ENCODE measurements around the gene UBA52. TPM values are rescaled to one million over a fixed set of nuclear protein-coding genes. Genes with fewer than 3 reads are reported as not detected.

The UBA52 gene
- polyA plus RNA-seq, 1 donor, result 1,296 TPM

- no peak for DNase-seq
These were observed 37.4 kb downstream of the UBA52 start for GRCh38 chr19:18608805-18609716.

DNA sequence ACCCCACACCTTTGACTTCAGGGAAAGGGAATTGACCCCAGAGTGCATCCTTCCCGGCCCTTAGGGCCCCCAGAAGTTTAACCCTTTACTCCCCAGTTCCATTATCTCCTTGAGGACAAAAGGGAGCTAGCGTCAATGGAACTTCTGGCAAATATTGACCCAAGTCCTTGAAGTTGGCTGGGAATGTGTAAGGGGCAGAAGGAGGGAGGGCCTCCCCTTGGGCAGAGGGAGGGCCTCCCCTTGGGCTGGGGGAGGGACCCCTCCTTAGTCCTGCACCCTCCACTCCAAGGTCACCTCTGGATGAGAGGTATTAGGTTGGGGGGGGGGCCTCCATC is 38.0 kb downstream of the UBA52 start:
- DNase-seq, result no peak

- no peak for DNase-seq
These were observed 38.5 kb downstream of the UBA52 start for GRCh38 chr19:18610245-18610555.

DNA sequence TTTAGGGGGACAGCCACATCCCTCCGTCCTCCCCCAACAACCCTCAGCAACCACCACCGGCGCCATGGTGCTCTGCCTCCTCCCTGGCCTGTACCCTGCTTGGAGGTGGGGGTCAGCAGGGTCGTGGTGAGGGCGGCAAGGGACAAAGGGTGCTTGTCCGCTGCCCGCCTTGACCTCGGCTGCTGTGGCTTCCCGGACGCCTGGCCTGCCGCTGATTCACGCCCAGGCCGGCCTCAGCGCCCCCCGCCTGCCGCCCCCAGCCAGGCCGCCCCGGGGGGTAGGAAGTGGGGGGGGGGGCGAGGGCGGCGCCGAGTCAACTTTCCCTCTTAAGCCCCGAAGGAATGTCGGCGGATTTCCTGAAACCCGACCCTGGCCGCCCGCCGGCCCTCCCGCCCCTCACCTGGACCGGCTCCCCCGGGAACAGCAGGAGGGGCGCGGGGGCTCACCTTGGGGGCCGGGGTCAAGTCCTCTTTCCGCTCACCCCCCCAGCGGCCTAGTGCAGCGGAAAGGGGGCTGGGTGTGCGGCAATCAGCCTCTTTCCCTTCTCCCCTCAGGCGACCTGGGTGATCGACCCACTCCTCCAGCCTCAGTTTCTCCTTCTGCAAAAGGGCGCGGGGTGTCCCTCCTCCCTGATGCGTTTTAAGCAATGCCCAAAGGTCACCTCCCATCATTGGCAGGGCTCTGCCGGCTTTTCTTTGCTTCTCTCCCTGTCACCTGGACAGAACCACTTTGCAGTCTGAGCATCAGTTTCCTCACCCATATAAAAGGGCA is 39.1 kb downstream of the UBA52 start:
- DNase-seq, result no peak

- DNase-seq, result no peak
These were observed 39.8 kb downstream of the UBA52 start for GRCh38 chr19:18611327-18612050.

GRCh38 chr19:18612051-18612771 is 40.6 kb downstream of the UBA52 start:
- DNase-seq, result no peak

GRCh38 chr19:18612772-18613588 is 41.3 kb downstream of the UBA52 start, which contains the start of gene TMEM59L:
TSS of gene TMEM59L (plus strand) at chr19:18612870. CDS start at chr19:18612959, 89 bp downstream.
- no peak for DNase-seq

DNA sequence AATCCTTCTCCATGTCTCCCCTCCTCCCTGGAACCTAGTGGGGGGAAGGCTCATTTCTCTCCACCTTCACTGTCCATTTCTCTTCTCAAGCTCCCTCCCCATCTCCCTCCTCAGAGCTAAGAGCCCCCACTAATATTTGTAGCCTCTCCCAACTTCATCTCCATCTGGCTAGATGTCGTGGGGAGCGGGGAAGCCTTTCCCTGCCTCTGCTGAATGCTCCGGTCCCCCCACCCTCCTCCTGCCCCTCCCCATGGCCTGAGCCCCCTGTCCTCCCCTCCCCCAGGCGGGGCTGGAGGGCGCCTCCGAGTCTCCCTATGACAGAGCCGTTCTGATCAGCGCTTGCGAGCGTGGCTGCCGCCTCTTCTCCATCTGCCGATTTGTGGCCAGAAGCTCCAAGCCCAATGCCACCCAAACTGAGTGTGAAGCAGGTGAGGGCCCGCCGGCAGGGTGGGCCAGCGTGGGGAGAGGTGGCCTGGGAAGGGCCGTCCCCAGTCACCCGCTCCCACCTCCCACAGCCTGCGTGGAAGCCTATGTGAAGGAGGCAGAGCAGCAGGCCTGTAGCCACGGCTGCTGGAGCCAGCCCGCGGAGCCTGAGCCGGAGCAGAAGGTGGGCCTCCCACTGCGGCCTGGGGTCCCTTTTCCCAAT is 42.1 kb downstream of the UBA52 start:
- DNase-seq, result no peak

DNA sequence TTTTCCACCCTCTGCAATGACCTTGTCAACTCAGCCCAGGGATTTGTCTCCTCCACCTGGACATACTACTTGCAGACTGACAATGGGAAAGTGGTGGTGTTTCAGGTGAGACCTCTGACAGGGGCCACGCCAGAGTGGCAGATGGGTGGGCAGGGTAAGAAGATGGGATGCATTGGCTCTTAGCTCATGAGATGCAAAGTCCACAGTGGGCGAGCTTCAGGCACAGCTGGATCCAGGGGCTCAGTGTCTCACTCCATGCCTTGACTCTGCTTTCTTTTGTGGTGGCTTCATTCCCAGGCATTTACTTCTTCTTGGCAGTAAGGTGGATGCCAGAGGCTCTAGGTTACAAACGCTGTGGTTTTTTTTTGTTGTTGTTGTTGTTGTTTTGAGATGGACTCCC is 44.4 kb downstream of the UBA52 start:
- DNase-seq, result no peak

DNA sequence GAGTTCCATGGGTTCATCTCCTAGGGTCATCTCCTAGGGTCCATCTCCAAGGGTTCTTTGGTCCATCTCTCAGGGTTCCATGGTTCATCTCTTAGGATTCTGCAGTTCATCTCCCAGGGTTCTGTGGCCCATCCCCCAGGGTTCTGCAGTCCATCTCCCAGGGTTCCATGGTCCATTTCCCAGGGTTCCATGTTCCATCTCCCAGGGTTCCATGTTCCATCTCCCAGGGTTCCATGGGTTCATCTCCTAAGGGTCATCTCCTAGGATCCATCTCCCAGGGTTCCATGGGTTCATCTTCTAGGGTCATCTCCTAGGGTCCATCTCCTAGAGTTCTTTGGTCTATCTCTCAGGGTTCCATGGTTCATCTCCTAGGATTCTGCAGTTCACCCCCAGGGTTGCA is 45.9 kb downstream of the UBA52 start:
- DNase-seq, result no peak

GRCh38 chr19:18618236-18618635 is 46.6 kb downstream of the UBA52 start:
- no peak for DNase-seq

- no peak for DNase-seq
These were observed 48.7 kb downstream of the UBA52 start for GRCh38 chr19:18620311-18620710.

DNA sequence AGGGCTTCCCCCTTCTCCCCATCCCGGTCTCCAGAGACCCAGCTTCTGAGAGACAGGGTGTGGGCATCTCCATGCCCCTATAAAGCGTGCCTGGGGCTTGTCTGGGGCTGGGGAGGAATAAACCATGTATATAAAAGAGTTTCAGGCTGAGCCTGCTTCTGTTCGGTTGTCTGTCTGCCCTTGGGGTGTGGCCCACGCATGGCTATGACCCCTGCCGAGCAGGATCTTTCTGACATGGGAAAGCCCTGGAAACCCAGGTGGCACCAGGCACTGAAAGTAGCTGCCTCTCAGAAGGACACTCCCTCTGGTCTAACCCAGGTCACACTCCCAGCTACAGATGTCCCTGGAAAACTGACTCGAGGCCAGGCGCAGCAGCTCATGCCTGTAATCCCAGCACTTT is 49.2 kb downstream of the UBA52 start:
- DNase-seq, result no peak

DNA sequence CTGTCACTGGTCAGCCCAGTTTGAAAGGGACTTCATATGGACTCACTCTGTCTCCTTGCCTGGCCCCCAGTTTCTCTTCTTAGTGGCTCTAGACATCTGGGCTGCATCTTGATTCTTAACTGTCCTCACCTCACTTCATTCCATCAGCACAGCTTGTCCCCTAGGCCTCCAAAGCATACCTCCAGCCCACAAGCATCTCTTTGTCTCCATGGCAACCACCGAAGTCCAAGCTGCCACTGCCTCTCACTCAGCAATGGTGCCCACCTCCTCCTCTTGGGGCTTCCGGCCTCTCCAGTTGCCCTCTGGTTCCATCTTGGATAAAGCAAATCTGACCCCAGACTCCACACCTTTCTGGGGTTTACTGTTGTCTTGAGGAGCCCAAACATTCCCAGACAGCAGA is 55.2 kb downstream of the UBA52 start:
- no peak for DNase-seq

Other genes with a start within 250 kb of the UBA52 start
- gene LSM4, start 248.8 kb upstream of the UBA52 start, polyA plus RNA-seq (ENCODE audit: insufficient read length), result 93.0 TPM
- 14.4 TPM for gene PGPEP1, start 231.3 kb upstream of the UBA52 start, polyA plus RNA-seq (ENCODE audit: insufficient read length)
- gene GDF15, start 185.7 kb upstream of the UBA52 start, polyA plus RNA-seq (ENCODE audit: insufficient read length), result 0.41 TPM
- 2.6 TPM for gene LRRC25, start 174.2 kb upstream of the UBA52 start, polyA plus RNA-seq (ENCODE audit: insufficient read length)
- gene SSBP4, start 152.5 kb upstream of the UBA52 start, polyA plus RNA-seq (ENCODE audit: insufficient read length), result 135 TPM
- gene ISYNA1, start 133.7 kb upstream of the UBA52 start, polyA plus RNA-seq (ENCODE audit: insufficient read length), result 231 TPM
- 20.8 TPM for gene ELL, start 49.8 kb upstream of the UBA52 start, polyA plus RNA-seq (ENCODE audit: insufficient read length)
- gene FKBP8, start 28.3 kb upstream of the UBA52 start, polyA plus RNA-seq (ENCODE audit: insufficient read length), result 134 TPM
- 77.3 TPM for gene KXD1, start 14.0 kb upstream of the UBA52 start, polyA plus RNA-seq (ENCODE audit: insufficient read length)
- gene REX1BD, start 16.9 kb downstream of the UBA52 start, polyA plus RNA-seq (ENCODE audit: insufficient read length), result 32.7 TPM
- 6.4 TPM for gene CRLF1, start 34.9 kb downstream of the UBA52 start, polyA plus RNA-seq (ENCODE audit: insufficient read length)
- gene TMEM59L, start 41.0 kb downstream of the UBA52 start, polyA plus RNA-seq (ENCODE audit: insufficient read length), result 3.5 TPM
- 5.4 TPM for gene KLHL26, start 65.2 kb downstream of the UBA52 start, polyA plus RNA-seq (ENCODE audit: insufficient read length)
- gene CRTC1, start 111.8 kb downstream of the UBA52 start, polyA plus RNA-seq (ENCODE audit: insufficient read length), result 19.2 TPM
- gene COMP, start 219.4 kb downstream of the UBA52 start, polyA plus RNA-seq (ENCODE audit: insufficient read length), result 2.0 TPM

Measured in hindlimb muscle (tissue), 1 donor.